LoVo (cell line): ENCODE data around the gene PNMA6E.
A peak's percentile ranks its signal among the peaks of the same experiment; 100 is the strongest.

Source experiments
- DNase-seq: peaks from one replicate; pipeline ENCODE4 v3.0.0-alpha.2; 2016; ENCODE audit warnings: low spot score

PNMA6E gene

GRCh38 chrX:153401133-153401764, at the start of gene PNMA6E:
TSS of gene PNMA6E (minus strand) at chrX:153401350. CDS start at chrX:153398849, 2,501 bp downstream.
- no peak for DNase-seq

GRCh38 chrX:153450949-153451277, 49.8 kb upstream of the PNMA6E start:
- DNase-seq, result no peak

GRCh38 chrX:153450114-153450948, 49.2 kb upstream of the PNMA6E start:
- no peak for DNase-seq

GRCh38 chrX:153449368-153450113, 48.4 kb upstream of the PNMA6E start:
- DNase-seq, result no peak

- no peak for DNase-seq
Observed at GRCh38 chrX:153448556-153449367, 47.6 kb upstream of the PNMA6E start.

- DNase-seq, result no peak
Observed at GRCh38 chrX:153447581-153447960, 46.4 kb upstream of the PNMA6E start.

- DNase-seq, result no peak
Observed at GRCh38 chrX:153446950-153447580, 45.9 kb upstream of the PNMA6E start.

- DNase-seq, result no peak
Observed at GRCh38 chrX:153446636-153446936, 45.4 kb upstream of the PNMA6E start.

- no peak for DNase-seq
Observed at GRCh38 chrX:153445856-153446635, 44.9 kb upstream of the PNMA6E start, which contains the start of gene TREX2. TSS of gene TREX2 (minus strand) at chrX:153446056. CDS start at chrX:153445430, 626 bp downstream.

GRCh38 chrX:153445106-153445855, 44.1 kb upstream of the PNMA6E start:
- no peak for DNase-seq

- no peak for DNase-seq
Observed at GRCh38 chrX:153444333-153445011, 43.3 kb upstream of the PNMA6E start.

GRCh38 chrX:153443476-153444332, 42.6 kb upstream of the PNMA6E start:
- peak; percentile 1 for DNase-seq

GRCh38 chrX:153442463-153442862, 41.3 kb upstream of the PNMA6E start:
- no peak for DNase-seq

- no peak for DNase-seq
Observed at GRCh38 chrX:153441981-153442380, 40.8 kb upstream of the PNMA6E start.

GRCh38 chrX:153441296-153441695, 40.1 kb upstream of the PNMA6E start:
- DNase-seq, result no peak

- DNase-seq, result no peak
Observed at GRCh38 chrX:153440556-153441135, 39.5 kb upstream of the PNMA6E start.

- no peak for DNase-seq
Observed at GRCh38 chrX:153439977-153440376, 38.8 kb upstream of the PNMA6E start.

- no peak for DNase-seq
Observed at GRCh38 chrX:153438532-153438931, 37.4 kb upstream of the PNMA6E start.
